Thyroid gland (tissue), 4 donors: ENCODE measurements around the gene TBC1D22A.

ENCODE experiments used
- POLR2A ChIP-seq, 2 donors: fragments of 450-650 bp; IDR thresholded peaks; one replicate each; pipeline ENCODE4 v1.6.1; 2017; ENCODE audit warnings: antibody characterized with exemption in 2 of 2, mild to moderate bottlenecking in 2 of 2, moderate library complexity in 1 of 2
- TF ChIP-seq, protein P1 (sequence below), 6 experiments: fragments of 200-600 bp in 3 of 6; fragments of 450-650 bp in 3 of 6; sonication (generic) in 3 of 6; IDR thresholded peaks; one replicate each; pipeline ENCODE4 v1.5.1; 2016 to 2019; ENCODE audit warnings: antibody characterized with exemption in 6 of 6, mild to moderate bottlenecking in 2 of 6, inconsistent platforms in 1 of 6, moderate library complexity in 1 of 6

- TF ChIP-seq, protein P1, sequence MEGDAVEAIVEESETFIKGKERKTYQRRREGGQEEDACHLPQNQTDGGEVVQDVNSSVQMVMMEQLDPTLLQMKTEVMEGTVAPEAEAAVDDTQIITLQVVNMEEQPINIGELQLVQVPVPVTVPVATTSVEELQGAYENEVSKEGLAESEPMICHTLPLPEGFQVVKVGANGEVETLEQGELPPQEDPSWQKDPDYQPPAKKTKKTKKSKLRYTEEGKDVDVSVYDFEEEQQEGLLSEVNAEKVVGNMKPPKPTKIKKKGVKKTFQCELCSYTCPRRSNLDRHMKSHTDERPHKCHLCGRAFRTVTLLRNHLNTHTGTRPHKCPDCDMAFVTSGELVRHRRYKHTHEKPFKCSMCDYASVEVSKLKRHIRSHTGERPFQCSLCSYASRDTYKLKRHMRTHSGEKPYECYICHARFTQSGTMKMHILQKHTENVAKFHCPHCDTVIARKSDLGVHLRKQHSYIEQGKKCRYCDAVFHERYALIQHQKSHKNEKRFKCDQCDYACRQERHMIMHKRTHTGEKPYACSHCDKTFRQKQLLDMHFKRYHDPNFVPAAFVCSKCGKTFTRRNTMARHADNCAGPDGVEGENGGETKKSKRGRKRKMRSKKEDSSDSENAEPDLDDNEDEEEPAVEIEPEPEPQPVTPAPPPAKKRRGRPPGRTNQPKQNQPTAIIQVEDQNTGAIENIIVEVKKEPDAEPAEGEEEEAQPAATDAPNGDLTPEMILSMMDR (IDR thresholded peaks at IDR 0.05) = no peak
- no peak for TF ChIP-seq POLR2A (IDR thresholded peaks at IDR 0.05)
Measured at GRCh38 chr22:46946383-46946962, 184.0 kb downstream of the TBC1D22A start.
